ENCODE measurements around the gene OLFML2A. TPM values are rescaled to one million over a fixed set of nuclear protein-coding genes. Genes with fewer than 3 reads are reported as not detected.

The OLFML2A gene
- total RNA-seq, 1 donor from 2014 or later, result 22.3 TPM

GRCh38 chr9:124739360-124739759 lies 37.6 kb upstream of the OLFML2A start:
- intact Hi-C loops (cut with DNase I), result no loop called here
- H3K27me3 ChIP-seq (ENCODE audit: low read depth), result no peaks in the 10 kb centered on the region
- no peak for ATAC-seq
- H3K36me3 ChIP-seq, result no peaks in the 10 kb centered on the region
- no peak overlapping the region for H3K4me3 ChIP-seq
- TF ChIP-seq CTCF (IDR thresholded peaks at IDR 0.05), result no peak
- H3K27ac ChIP-seq, result no peak overlapping the region
- no peaks in the 10 kb centered on the region for H3K4me1 ChIP-seq
- no peaks in the 10 kb centered on the region for H3K9me3 ChIP-seq
- no peak for DNase-seq

GRCh38 chr9:124741149-124741548 lies 35.8 kb upstream of the OLFML2A start:
- no peak for ATAC-seq

GRCh38 chr9:124741662-124742061 lies 35.3 kb upstream of the OLFML2A start:
- Histone ChIP-seq H3K36me3 (no peaks in the 10 kb centered on the region), H3K4me1 (no peaks in the 10 kb centered on the region), H3K9me3 (no peaks in the 10 kb centered on the region), H3K27me3 (ENCODE audit: low read depth) (no peaks in the 10 kb centered on the region), H3K4me3 (no peak overlapping the region), H3K27ac (no peak overlapping the region)
- DNase-seq (no peak), ATAC-seq (no peak)
- no peak for TF ChIP-seq CTCF (IDR thresholded peaks at IDR 0.05)
- intact Hi-C loops (cut with DNase I), result no loop called here

More at GRCh38 chr9:124741149-124741548, 35.8 kb upstream of the OLFML2A start:
- Histone ChIP-seq H3K9me3 (no peaks in the 10 kb centered on the region), H3K4me1 (no peaks in the 10 kb centered on the region), H3K36me3 (no peaks in the 10 kb centered on the region), H3K27ac (no peak overlapping the region), H3K4me3 (no peak overlapping the region), H3K27me3 (ENCODE audit: low read depth) (no peaks in the 10 kb centered on the region)
- intact Hi-C loops (cut with DNase I), result no loop called here
- DNase-seq, result no peak
- no peak for TF ChIP-seq CTCF (IDR thresholded peaks at IDR 0.05)

GRCh38 chr9:124742940-124743339 lies 34.0 kb upstream of the OLFML2A start:
- Histone ChIP-seq H3K9me3 (no peaks in the 10 kb centered on the region), H3K4me3 (no peak overlapping the region), H3K4me1 (no peaks in the 10 kb centered on the region), H3K36me3 (no peaks in the 10 kb centered on the region), H3K27ac (no peak overlapping the region), H3K27me3 (ENCODE audit: low read depth) (no peaks in the 10 kb centered on the region)
- ATAC-seq (no peak), DNase-seq (no peak)
- no peak for TF ChIP-seq CTCF (IDR thresholded peaks at IDR 0.05)
- intact Hi-C loops (cut with DNase I), result no loop called here

- H3K27ac ChIP-seq, result no peak overlapping the region
- H3K36me3 ChIP-seq, result no peaks in the 10 kb centered on the region
- H3K4me1 ChIP-seq, result no peaks in the 10 kb centered on the region
- intact Hi-C loops (cut with DNase I), result no loop called here
- DNase-seq (no peak), ATAC-seq (no peak)
- TF ChIP-seq CTCF (IDR thresholded peaks at IDR 0.05), result no peak
- no peaks in the 10 kb centered on the region for H3K9me3 ChIP-seq
- H3K27me3 ChIP-seq (ENCODE audit: low read depth), result no peaks in the 10 kb centered on the region
- no peak overlapping the region for H3K4me3 ChIP-seq
These were observed 33.1 kb upstream of the OLFML2A start for GRCh38 chr9:124743686-124744348.
